Adrenal gland (tissue), 5 donors: ENCODE data around the gene MRNIP.

ENCODE experiments used
- POLR2A ChIP-seq, 2 donors: fragments of 450-650 bp; IDR thresholded peaks; one replicate each; pipeline ENCODE4 v1.6.1; 2017; ENCODE audit warnings: antibody characterized with exemption in 2 of 2, mild to moderate bottlenecking in 2 of 2, moderate library complexity in 1 of 2
- TF ChIP-seq, protein P1 (sequence below), 6 experiments: fragments of 450-650 bp in 4 of 6; fragments of 200-600 bp in 2 of 6; sonication (generic) in 1 of 6; IDR thresholded peaks; 1 replicate in 5 of 6; 2 replicates in 1 of 6; pipeline versions ENCODE4 v1.5.1 to v1.8.0; 2016 to 2021; ENCODE audit warnings: antibody characterized with exemption in 6 of 6, mild to moderate bottlenecking in 2 of 6, moderate library complexity in 1 of 6
- donor health status: DM: no; HTN: no; CAD: no.

DNA sequence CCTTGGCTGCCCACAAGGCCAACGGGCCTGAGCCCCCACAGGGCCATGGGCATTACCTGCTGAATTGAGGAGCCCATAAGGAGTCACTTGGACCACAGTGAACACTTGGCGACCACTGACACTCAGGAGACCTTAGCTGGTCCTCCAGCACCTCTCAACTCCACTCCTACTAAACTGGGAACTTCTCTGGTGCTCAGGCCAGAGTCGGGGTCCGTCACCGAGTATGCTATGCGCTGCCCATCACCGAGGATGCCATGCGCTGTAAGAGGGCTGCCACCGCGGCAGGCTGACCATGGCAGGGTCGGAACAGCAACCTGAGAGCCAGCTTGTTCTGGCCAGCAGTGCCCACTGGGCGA is 38.5 kb downstream of the MRNIP start:
- no peak for TF ChIP-seq POLR2A (IDR thresholded peaks at IDR 0.05)
- TF ChIP-seq, protein P1, sequence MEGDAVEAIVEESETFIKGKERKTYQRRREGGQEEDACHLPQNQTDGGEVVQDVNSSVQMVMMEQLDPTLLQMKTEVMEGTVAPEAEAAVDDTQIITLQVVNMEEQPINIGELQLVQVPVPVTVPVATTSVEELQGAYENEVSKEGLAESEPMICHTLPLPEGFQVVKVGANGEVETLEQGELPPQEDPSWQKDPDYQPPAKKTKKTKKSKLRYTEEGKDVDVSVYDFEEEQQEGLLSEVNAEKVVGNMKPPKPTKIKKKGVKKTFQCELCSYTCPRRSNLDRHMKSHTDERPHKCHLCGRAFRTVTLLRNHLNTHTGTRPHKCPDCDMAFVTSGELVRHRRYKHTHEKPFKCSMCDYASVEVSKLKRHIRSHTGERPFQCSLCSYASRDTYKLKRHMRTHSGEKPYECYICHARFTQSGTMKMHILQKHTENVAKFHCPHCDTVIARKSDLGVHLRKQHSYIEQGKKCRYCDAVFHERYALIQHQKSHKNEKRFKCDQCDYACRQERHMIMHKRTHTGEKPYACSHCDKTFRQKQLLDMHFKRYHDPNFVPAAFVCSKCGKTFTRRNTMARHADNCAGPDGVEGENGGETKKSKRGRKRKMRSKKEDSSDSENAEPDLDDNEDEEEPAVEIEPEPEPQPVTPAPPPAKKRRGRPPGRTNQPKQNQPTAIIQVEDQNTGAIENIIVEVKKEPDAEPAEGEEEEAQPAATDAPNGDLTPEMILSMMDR (IDR thresholded peaks at IDR 0.05): no peak
